Tibial nerve (tissue), 4 donors: ENCODE data around the gene CMIP. TPM values are rescaled to one million over a fixed set of nuclear protein-coding genes. Genes with fewer than 3 reads are reported as not detected.

Experiments
- DNase-seq, 2 donors: peaks; one replicate each; pipeline ENCODE4 v3.0.0-alpha.2; 2019; ENCODE audit warnings: low spot score in 2 of 2
- H3K27ac ChIP-seq, 4 donors: fragments of 200-600 bp; sonication (generic) in 3 of 4; one replicate each; pipeline ENCODE4 v1.5.1; 2017 to 2019; ENCODE audit warnings: mild to moderate bottlenecking in 1 of 4
- H3K27me3 ChIP-seq, 2 donors: fragments of 200-600 bp; sonication (generic) in 1 of 2; one replicate each; pipeline versions ENCODE4 v1.5.1 to v1.6.0; 2017 to 2019
- H3K36me3 ChIP-seq, 3 donors: fragments of 200-600 bp; sonication (generic); one replicate each; pipeline ENCODE4 v1.5.1; 2018 to 2019
- H3K4me1 ChIP-seq, 4 donors: fragments of 200-600 bp; sonication (generic) in 3 of 4; one replicate each; pipeline ENCODE4 v1.5.1; 2017 to 2019
- H3K4me3 ChIP-seq, 4 donors: fragments of 200-600 bp; sonication (generic) in 3 of 4; one replicate each; pipeline ENCODE4 v1.5.1; 2017 to 2019; ENCODE audit warnings: mild to moderate bottlenecking in 1 of 4, moderate library complexity in 1 of 4
- H3K9me3 ChIP-seq, 4 donors: fragments of 200-600 bp; sonication (generic) in 3 of 4; one replicate each; pipeline ENCODE4 v1.5.1; 2017 to 2019
- CTCF ChIP-seq, 5 experiments: fragments of 200-600 bp in 3 of 5; fragments of 450-650 bp in 2 of 5; sonication (generic) in 3 of 5; IDR thresholded peaks; one replicate each; pipeline ENCODE4 v1.5.1; 2016 to 2019; ENCODE audit warnings: antibody characterized with exemption in 5 of 5, mild to moderate bottlenecking in 3 of 5, moderate library complexity in 2 of 5
- EP300 ChIP-seq, 2 donors: sonication (generic); formaldehyde crosslinking; IDR thresholded peaks; one replicate each; pipeline ENCODE4 v1.6.1; 2017; ENCODE audit warnings: antibody characterized with exemption in 2 of 2, mild to moderate bottlenecking in 1 of 2
- POLR2A ChIP-seq, 2 donors: fragments of 450-650 bp; IDR thresholded peaks; one replicate each; pipeline ENCODE4 v1.6.1; 2017; ENCODE audit warnings: antibody characterized with exemption in 2 of 2, mild to moderate bottlenecking in 2 of 2, moderate library complexity in 2 of 2
- WGBS, 2 donors: methylation state at CpG; one replicate each; pipeline ENCODE4 v1.1.5; 2018; 5-methylcytosine and 5-hydroxymethylcytosine counted together
- total RNA-seq, 4 donors: library from RNA; depleted of rRNA; stranded (reverse); fragments of >200 nt; gene quantifications; one replicate each; pipeline ENCODE4 v1.1.0, GENCODE V29; 2016

The CMIP gene
- total RNA-seq, 4 donors from 2014 or later: 28.2 to 48.8 (median 31.8) TPM

DNA sequence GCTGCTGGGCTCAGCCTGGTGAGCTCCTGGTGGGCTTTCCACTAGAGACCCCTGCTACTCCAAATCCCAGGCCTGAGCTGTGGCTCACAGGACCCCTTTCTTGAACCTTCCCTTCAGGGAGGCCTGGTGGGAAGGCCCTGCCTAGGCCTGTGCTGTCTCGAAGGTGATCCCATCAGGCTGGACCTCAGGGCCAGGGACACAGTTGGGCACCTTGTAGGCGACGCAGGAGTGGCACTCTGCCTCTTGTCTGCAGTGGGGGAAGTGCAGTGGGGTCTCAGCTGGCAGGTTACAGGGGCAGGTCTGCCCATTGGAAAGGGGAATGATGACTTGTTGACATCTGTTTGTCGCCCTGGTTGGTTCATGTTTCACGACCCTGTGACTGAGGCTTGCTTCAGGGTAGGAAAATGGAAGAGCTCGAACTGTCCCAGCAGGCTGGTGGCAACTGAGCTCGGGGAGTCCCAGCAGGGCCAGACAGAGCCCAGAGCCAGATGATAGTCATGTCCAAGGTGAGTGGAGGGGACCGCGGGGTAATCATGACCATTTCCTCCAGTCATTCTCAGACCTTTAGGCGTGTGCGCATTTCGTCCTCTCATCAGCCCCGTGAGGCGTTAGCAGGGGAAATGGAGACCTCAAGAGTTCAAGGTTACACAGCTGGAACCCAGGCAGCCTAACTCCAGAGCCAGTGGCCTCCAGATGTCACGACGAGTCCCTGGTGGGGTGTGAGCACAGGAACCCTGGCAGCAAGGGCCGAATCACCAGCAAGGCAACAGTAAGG lies 11.3 kb downstream of the CMIP start:
- DNase-seq: no peak
- Histone ChIP-seq H3K9me3 (no peaks in the 10 kb centered on the region), H3K27me3 (no peaks in the 10 kb centered on the region), H3K36me3 (peaks cover 0 to 9% (median 0%) of the 10 kb centered on the region in 3 donors), H3K4me1 (peaks cover 0 to 61% (median 25%) of the 10 kb centered on the region in 4 donors), H3K4me3 (no peak overlapping the region), H3K27ac (no peak overlapping the region)
- no peak for TF ChIP-seq CTCF (IDR thresholded peaks at IDR 0.05)
- TF ChIP-seq POLR2A (IDR thresholded peaks at IDR 0.05): no peak
- TF ChIP-seq EP300 (IDR thresholded peaks at IDR 0.05): no peak
- WGBS, 2 donors: 83 to 92% methylated on average over 13 to 16 of the region's 17 CpGs

DNA sequence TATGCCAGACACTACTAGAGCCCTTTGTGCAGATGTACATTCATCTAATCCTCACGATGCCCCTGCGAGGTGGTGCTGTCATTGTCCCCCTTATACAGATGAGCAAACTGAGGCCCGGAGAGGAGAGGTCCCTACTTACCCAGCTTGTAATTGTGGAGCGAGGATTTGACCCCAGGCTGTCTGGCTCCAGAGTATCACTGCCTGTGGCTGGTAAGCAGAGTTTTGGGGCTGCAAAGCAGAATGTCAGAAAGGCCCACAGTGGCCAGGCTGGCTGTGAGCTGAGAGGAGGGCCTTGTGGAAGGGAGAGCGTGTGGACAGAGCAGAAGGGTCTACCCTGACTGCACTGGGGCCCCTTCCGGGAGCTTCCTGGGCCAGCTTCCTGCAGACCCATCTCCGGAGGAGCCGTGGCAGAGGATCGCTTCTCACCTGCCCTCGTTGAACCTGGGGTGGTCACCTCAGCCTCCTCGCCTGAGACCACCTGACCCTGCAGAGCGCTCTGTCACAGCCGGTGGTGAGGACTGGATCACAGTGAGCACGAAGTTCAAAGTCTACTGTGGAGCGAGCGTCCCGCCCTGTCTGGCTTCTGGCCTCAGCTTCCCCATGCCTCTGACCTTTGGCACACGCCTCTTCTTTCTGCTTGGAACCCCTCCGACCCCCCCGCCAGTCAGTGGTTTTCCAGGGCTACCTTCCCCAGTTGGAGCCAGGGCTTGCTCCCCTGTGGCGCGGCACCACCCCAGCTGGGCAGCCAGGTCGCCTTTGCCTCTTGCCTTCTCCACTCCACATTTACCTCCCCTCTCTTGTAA lies 12.1 kb downstream of the CMIP start:
- Histone ChIP-seq H3K36me3 (peaks cover 0 to 9% (median 0%) of the 10 kb centered on the region in 3 donors), H3K4me1 (peaks cover 0 to 58% (median 25%) of the 10 kb centered on the region in 4 donors), H3K27me3 (no peaks in the 10 kb centered on the region), H3K4me3 (no peak overlapping the region), H3K27ac (peak overlapping the region in 1 of 4 donors; percentile 72), H3K9me3 (no peaks in the 10 kb centered on the region)
- DNase-seq: no peak
- WGBS, 2 donors: 86 to 90% methylated on average over 22 of the region's 23 CpGs
- TF ChIP-seq EP300 (IDR thresholded peaks at IDR 0.05) (no peak), POLR2A (IDR thresholded peaks at IDR 0.05) (no peak), CTCF (IDR thresholded peaks at IDR 0.05) (no peak)

GRCh38 chr16:81457326-81458133 lies 12.9 kb downstream of the CMIP start:
- no peaks in the 10 kb centered on the region for H3K27me3 ChIP-seq
- DNase-seq: no peak
- no peak overlapping the region for H3K4me3 ChIP-seq
- TF ChIP-seq POLR2A (IDR thresholded peaks at IDR 0.05): no peak
- TF ChIP-seq EP300 (IDR thresholded peaks at IDR 0.05): no peak
- 46 to 55% methylated on average over 13 to 17 of the region's 17 CpGs for WGBS, 2 donors
- H3K27ac ChIP-seq: peak overlapping the region in 3 of 4 donors; percentile 5 to 72 (median 8)
- peaks cover 0 to 9% (median 0%) of the 10 kb centered on the region in 3 donors for H3K36me3 ChIP-seq
- H3K9me3 ChIP-seq: no peaks in the 10 kb centered on the region
- peaks cover 0 to 59% (median 23%) of the 10 kb centered on the region in 4 donors for H3K4me1 ChIP-seq

GRCh38 chr16:81458149-81458669 lies 13.6 kb downstream of the CMIP start:
- Histone ChIP-seq H3K27me3 (no peaks in the 10 kb centered on the region), H3K4me1 (peaks cover 0 to 62% (median 27%) of the 10 kb centered on the region in 4 donors), H3K9me3 (no peaks in the 10 kb centered on the region), H3K4me3 (no peak overlapping the region), H3K27ac (peak overlapping the region in 3 of 4 donors; percentile 5 to 72 (median 8)), H3K36me3 (peaks cover 0 to 9% (median 0%) of the 10 kb centered on the region in 3 donors)
- no peak for TF ChIP-seq POLR2A (IDR thresholded peaks at IDR 0.05)
- no peak for DNase-seq
- whole genome bisulfite sequencing, 2 donors: 80 to 87% methylated on average over 8 of the region's 8 CpGs

DNA sequence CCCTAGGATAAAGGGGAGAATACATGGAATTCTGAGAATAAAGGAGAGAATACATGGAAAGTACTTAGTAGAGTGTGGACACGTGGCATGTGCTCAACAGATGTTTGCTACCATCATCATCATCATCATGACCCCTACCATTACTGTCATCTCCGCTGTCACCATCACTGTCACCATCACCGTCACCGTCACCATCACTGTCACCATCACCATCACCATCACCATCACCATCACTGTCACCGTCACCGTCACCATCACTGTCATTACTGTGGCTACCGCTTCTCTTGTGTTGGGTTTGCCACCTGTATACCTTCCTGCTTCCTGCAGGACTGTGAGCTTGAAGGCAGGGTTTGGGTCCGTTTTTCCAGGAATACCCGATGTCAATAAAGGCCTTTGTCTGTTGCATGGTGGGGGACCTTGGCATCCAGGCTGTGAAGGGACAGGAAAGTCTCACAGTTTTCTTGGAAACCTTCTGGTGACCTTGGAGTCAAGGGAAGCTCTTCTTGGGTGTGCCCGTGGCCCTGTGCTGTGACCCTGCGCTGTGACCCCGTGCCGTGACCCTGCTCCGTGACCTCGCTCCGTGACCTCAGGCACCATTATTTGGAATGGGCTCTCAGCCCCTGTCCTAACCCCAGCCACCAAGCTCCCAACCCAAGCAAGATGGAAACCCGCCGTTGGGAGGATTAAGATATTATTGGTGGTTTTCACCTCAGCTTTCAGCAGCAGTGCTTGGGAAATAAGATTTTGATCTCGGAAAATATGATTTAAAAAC lies 14.4 kb downstream of the CMIP start:
- peaks cover 0 to 9% (median 0%) of the 10 kb centered on the region in 3 donors for H3K36me3 ChIP-seq
- no peak for TF ChIP-seq EP300 (IDR thresholded peaks at IDR 0.05)
- no peak for TF ChIP-seq POLR2A (IDR thresholded peaks at IDR 0.05)
- no peak for TF ChIP-seq CTCF (IDR thresholded peaks at IDR 0.05)
- peaks cover 0 to 58% (median 25%) of the 10 kb centered on the region in 4 donors for H3K4me1 ChIP-seq
- H3K27ac ChIP-seq: no peak overlapping the region
- no peak for DNase-seq
- H3K4me3 ChIP-seq: no peak overlapping the region
- H3K27me3 ChIP-seq: no peaks in the 10 kb centered on the region
- H3K9me3 ChIP-seq: no peaks in the 10 kb centered on the region
- WGBS, 2 donors: 86 to 88% methylated on average over 19 of the region's 19 CpGs
